ENCODE results near the gene VPS39.

- TF ChIP-seq CTCF (IDR thresholded peaks at IDR 0.05; ENCODE audit: poor library complexity) (no peak), EZH2phosphoT487 (IDR thresholded peaks at IDR 0.05; ENCODE audit: low read depth, severe bottlenecking, unreplicated experiment) (no peak)
Measured at GRCh38 chr15:42138968-42139386, 69.1 kb downstream of the VPS39 start.

Measured in hepatocyte (in vitro differentiated cells).